Limb (tissue), 2 donors: ENCODE measurements around the gene PLEKHA6.
"Not testable (repeated sequence)": the region's sequence is repeated elsewhere in the genome, so short reads cannot be mapped to it uniquely, and the experiment has no call there.

Source experiments
- DNase-seq, 2 donors: peaks; one replicate each; pipeline ENCODE4 v3.0.0-alpha.2; 2016; ENCODE audit errors: extremely low spot score in 2 of 2

Gene PLEKHA6

DNA sequence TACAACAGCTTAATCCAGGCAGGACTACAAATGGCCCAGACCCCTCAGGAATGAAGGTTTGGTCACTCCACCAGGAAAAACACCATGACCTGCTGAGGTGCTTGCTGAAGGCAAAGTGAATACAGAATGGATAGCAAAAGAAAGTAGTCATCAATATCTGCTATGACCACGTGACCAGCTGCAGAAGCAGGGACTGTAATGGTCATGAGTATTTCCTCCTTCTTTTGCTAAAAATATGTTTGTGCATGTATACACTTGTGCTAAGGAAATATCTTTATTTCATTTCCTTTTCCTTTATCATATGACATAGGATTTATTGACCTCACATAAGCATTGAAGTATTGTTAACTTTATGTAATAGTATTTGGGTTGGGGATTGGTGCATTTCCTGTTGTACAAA, 119.5 kb downstream of the PLEKHA6 start:
- DNase-seq: no peak

DNA sequence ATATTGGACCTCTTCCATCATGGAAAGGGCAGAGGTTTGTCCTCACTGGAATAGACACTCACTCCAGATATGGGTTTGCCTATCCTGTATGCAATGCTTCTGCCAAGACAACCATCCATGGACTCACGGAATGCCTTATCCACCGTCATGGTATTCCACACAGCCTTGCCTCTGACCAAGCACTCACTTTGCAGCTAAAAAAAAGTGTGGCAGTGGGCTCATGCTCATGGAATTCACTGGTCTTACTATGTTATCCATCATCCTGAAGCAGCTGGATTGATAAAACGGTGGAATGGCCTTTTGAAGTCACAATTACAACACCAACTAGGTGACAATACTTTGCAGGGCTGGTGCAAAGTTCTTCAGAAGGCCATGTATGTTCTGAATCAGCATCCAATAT, 120.3 kb downstream of the PLEKHA6 start:
- DNase-seq: not testable (repeated sequence)

DNA sequence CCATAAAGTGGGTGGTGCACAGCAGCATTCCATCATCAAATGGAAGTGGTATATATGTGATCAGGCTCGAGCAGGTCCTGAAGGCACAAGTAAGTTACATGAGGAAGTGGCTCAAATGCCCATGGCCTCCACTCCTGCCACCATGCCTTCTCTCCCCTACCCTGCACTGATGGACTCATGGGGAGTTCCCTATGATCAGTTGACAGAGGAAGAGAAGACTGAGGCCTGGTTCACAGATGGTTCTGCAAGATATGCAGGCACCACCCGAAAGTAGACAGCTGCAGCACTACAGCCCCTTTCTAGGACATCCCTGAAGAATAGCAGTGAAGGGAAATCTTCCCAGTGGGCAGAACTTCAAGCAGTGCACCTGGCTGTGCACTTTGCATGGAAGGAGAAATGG, 121.2 kb downstream of the PLEKHA6 start:
- DNase-seq: not testable (repeated sequence)

DNA sequence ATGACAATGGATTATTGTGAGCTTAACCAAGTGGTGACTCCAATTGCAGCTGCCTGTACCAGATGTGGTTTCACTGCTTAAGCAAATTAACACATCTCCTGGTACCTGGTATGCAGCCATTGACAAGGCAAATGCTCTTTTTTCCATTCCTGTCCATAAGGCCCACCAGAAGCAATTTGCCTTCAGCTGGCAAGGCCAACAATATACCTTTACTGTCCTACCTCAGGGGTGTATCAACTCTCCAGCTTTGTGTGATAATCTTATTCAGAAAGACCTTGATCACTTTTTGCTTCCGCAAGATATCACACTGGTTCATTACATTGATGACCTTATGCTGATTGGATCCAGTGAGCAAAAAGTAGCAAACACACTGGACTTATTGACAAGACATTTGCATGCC, 122.2 kb downstream of the PLEKHA6 start:
- DNase-seq: not testable (repeated sequence)

DNA sequence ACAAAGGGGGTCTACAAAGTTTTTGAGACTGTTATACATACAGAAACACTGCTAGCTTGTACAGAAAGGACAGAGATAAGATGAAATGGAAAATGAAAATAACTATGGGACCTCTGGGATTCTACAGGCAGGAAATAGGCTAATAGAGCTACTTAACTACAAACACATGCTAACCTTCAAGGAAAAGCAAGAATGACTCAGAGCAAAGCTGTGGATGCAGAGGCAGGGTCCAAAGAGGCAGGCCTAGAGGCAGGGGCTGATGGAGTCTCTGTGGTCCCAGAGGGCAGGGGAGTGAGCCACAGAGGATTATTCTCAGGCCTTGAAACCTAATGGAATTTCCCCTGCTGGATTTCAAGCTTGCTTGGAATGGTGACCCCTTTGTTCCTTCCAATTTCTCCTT, 127.2 kb downstream of the PLEKHA6 start:
- DNase-seq: peak in 1 of 2 donors; percentile 32

DNA sequence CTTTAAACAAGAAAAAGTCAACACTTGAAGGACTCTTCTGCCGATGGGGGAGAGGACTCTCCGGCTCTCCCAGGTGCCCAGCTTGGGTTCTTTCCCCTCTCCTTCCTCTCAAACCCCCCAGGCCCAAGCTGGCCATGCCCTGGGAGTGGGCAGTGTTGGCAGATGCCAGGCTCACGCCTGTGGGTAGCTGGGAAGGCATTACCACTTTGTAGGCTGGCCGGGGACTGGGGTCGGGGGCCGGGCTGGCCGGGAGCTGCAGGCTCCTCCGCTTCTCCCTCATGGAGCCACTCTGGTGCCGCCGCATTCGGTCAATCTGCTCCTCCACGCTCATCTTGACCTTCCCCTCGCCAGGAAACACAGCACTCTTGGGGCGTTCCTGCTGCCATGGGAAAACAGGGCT, 129.5 kb downstream of the PLEKHA6 start:
- DNase-seq: no peak

DNA sequence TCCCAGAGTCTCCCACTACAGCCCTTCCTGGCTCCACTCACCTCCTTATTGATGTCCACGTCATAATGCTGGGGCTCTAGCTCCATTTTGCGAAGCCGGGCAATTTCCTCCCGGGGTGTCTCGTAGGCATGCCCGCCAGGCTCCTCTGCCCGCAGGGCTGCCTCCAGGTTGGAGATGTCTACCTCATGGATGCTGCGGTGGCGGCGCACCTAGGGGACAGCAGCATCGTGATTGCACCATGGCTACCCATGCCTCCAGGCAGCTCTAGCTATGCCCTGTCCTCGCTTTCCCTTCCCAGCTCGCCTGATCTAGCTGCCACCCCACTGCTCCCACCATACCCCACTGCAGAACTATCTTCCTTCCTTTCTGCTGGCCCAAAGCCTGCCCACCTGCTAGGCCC, 130.8 kb downstream of the PLEKHA6 start:
- no peak for DNase-seq

DNA sequence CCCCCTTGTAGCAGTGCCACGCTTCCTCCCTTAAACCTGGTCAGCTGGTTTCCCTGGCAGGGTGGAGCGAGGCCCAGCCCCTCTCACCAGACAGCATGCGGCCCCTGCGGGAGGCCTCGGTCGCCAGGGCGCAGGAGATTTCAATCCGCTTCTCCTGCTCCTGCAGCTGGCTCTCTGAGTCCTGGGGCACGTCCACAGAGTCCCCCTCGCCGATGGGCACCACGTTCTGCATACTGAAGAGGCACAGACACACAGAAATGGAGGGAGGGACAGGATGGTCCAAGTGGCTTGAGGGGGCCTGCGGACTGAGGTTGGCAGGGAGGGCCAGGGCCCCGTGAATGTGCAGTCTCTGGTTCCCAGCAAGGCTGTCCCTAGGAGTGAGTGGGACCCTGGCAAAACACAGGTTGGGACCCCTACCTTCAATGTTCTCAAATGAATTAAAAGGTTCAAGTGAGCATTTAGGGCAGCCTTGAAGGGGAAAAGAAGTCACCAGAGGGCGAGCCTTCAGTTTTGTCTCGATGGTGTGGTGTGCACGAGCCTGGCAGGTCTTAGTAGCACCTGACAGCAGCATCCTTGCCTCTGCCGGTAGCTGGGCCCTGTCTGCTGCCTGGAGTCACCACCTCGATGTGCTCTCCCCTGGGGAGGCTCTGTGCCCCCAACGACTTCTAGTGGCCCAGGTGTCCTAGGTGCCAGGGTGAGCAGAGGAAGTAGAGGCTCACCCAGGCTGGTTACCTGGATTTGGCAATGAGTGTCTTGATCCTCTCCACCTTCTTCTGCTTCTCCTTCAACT, 131.5 kb downstream of the PLEKHA6 start:
- no peak for DNase-seq

DNA sequence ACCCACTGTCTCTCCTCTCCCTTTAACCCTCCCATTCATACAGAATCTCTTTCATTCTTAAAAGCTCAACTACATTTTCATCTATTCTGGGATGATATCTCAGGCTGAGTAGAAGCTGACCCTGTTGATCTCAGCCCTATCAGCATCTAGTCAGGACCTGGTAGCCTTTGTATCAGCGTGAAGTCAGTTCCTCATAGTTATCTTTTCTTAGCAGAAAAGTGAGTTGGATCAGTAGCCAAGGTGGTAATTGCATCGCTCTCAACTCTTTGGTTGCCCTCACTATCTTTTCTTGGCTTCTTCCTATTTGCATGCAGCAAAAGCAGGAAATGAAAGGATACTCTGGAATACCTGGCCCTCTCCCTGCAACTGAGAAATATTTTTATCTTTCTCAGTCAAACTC, 132.4 kb downstream of the PLEKHA6 start:
- no peak for DNase-seq

DNA sequence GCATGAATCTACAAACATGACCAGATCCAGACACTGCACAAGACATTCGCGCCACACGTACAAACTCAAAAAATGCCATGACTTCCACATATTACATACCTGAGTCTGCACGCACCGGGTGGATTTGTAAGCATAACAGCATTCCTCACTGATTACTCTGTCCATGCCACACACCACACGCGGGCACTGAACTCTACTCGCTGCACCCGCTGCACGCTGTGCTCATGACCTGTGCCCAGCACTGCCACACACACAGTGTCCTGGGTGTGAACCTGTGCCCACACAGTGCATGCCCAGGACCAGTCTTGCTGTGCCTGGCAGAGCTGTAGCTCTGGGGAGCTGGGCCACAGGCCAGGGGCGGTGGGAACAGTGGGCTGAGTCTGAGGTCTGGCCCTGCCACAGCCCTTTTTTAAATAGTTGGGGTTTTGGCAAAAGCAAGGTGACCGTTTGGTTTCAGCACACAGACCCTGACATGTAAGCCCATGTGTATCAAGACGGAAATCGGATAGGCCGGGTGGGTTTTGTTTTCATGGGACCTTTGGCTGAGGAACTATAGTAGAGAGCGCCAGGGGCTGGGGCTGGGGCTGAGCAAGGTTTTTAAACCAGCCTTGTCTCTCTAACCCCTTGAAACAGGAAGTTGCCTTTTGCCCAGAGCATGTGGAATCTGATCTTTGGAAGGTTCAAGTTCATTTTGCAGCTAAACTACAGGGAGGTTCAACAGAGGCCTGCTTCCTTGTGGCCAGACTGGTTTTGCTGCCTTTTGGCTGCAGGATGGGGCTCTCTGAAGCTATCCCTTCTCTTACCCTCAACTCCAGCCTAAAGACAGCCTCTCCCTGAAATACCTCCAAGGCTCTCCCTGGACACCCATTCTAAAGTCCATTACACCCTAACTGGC, 133.6 kb downstream of the PLEKHA6 start:
- DNase-seq: no peak

DNA sequence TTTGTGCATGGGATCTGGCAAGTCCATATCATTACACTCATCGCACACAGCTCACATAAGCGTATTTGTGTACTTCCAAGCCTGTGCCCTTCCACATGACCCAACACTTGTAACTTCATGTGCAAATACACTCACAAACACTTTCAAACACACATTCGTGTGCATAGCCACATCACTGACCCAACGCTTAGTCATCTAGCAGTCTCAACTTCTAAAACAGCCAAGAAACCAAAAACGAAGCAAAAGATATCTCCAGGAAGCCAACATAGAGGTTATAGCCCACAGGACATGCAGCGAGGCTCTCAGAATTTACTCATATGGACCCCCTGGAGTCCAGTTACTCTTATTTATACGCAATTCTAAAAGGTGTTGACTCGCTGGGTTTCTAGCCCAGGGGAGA, 135.1 kb downstream of the PLEKHA6 start:
- no peak for DNase-seq

DNA sequence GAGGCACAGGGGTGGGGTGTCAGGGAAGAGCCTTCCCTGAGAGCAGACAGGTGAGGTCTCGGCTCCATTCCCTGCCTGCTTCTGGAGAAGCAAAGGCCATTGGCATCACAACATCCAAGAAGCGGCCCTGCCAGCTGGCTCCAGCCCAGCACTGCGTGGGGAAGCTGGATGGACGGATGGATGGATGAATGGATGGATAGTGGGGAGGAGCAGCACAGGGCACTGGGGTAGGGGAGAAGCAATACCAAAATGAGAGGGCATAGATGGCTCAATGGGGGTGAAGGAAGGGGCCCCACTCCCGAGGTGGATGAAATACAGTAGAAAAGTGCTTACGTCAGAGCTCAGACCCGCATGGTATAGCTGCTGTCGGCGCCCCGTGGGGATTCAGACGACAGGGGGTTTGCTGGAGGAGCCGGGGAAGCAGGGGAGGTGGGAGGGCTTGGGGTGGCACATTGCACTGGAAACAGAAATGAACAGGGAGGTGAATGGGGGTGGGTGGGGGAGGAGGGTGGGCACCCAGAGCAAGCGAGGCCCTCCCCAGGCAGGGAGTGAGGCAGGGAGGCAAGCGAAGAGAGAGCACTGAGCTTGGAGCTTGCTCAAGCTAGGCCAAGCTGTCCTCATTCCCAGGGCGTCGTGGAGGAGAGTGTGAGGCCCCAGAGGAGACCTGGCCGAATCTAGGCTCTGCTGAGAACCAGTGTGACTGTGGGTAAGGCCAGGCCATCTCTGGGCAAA, 136.4 kb downstream of the PLEKHA6 start:
- DNase-seq: no peak

DNA sequence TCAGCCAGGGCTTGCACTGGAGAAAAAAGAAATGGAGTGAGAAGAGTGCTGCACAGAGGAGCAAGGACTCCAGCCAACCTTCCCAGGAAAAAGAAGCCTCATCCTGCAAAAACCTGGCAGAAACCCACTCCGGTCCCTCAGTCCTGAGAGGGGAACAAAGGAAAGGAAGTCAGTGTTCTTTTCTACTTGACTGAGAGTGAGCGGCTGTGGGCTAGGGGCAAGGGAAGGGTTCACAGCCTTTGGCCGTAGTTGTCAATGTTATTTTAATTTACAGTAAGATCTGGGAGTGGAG, 137.0 kb downstream of the PLEKHA6 start:
- DNase-seq: peak in 1 of 2 donors; percentile 21

DNA sequence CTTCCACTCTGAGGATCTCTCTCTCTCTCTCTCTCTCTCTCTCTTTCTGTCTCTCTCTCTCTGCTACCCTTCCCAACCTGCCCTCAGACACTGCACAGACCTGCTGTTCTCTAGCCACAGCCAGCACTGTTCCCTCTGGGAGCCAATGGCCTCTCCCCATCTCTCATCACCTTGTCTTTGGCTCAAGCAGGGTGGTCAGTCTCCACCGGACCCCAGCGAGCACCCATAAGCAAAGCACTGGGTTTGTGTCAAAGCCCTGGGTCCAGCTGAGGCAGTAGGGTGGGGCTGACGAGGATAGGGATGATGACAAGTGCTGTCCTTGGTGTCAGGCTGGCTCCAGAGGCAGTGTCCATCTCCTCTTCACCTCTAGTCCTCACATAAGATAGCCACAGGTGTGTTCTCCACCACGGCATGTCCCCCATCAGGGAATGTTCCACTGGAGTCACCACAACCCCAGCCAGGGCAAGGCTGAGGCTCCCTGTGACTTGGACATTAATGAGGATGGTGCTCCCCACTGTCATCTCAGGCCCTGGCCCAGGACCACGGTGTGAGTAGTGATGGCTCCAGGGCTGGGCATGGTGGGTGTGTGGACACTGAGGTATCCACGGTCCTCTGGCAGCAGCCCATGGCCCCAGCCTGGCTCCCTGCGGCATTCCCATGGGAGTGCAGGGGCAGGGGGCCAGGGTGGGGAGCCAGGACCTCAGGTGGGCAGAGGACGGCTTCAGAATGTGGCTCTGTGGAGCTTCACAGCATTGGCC, 137.5 kb downstream of the PLEKHA6 start:
- no peak for DNase-seq

DNA sequence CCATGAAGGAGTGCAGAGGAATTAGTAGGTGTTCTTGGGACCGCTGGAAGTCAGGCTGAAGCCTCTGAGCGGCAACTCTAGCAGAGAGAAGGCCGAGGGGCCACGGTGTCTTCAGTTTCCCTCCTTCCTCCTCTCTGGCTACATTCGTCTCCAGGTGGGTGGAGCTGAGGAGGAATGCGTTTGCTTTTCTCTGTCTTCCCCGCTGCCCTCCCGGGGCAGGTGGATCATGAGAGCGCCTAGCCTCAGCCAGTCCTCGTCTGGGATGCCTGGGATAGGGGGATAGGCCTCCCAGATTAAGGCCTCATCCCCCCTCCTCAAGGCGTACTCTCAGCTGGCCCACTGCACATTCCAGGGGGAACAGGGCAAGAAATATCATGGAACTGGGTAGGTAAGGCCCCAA, 138.5 kb downstream of the PLEKHA6 start:
- DNase-seq: no peak

DNA sequence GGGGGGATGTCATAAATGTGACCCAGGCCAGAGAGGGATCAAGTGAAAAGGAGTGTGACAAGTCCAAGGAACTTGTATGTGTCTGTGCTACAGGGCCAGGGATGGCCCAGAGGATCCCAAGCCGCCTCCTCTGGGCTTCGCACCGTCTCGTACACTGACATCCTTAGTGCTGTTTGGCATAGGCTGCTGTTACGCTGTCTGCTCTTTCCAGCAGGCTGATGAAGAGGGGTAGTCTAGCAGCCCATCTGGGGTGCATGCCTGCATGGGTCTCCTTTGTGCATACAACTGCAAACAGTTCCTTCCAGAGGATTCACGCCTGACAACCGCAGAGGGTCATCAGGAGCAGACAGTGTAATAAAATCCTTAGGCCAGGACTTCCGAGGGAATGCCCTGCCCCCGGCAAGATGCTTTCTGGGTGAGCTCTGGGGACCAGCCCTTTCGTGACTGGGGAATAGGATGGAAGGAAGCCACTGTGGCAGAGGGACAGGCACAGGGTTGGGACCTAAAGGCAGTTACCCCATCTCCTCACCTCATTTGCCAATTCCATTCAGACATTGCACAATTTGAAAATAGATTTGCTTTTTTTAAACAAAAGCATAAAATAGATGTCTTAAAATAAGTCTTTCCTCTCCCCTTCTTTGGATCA, 139.6 kb downstream of the PLEKHA6 start:
- no peak for DNase-seq

DNA sequence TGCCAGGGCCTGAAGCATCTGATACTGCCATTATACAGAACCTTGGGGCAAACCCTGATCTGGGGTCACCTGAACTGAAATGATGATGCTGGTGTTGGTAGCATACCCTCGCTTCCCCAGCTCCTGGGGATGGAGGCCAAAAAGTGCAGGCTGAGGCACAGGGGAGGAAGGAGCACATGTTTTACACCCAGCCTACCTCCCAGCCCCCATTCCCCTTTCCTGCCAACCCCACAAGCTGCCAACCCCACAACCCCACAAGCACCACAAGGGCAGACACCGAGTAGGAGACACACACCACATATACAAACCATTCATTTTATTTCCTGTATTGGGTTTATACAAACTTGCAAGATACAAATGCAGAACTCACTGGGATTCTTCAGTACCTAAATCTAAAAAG, 141.2 kb downstream of the PLEKHA6 start:
- DNase-seq: no peak

DNA sequence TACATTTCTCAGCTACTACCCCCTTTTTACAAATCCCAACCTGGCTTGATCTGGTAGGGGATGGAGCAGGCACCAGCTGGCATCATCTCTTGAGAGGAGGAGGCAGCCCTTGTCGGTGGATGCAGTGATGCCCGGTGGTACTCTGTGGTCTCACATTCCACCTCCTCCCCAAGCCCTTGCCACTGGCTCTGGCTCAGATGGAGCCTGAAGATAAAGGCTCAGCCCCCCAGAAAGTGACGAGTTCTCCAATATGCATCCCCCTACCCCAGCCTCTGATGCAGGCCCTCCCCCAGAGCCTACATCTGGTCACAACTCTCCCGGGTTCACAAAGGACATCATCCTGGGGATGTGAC, 142.1 kb downstream of the PLEKHA6 start:
- DNase-seq: no peak

DNA sequence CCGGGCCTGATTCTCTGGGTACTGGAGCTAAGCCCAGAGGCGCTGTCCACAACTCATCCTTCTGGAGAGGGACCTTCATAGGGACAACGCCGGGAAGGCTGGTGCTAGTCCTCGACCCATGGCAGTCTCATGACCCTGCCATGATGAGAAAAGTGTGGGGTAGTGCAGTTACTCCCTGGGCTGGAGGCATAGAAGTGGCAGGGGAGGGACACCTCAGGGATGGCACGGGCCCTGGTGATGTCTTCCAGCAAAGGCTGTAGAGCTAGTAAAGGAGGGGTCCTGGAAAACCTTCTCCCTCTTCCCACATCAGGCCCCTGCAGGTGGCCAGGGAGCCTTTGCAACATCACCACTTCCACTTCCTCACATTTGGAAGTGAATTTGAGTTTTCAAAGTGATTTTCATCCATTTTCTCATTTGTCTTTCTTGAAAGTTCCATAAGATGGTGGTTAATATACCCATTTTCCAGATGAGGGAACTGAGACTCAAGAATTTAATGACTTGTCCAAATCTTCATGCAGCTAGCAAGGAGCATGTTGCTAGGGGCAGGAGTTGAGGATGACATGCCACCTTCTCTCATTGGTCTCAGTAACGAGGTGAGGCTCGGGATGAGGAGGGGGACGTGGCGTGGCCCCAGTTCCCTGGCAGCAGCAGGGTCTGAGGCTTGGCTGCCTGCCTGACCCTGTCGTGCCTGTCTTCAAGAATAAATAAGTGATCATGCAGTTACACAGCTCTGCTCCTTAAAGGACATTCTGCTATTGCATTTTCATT, 142.7 kb downstream of the PLEKHA6 start:
- no peak for DNase-seq

DNA sequence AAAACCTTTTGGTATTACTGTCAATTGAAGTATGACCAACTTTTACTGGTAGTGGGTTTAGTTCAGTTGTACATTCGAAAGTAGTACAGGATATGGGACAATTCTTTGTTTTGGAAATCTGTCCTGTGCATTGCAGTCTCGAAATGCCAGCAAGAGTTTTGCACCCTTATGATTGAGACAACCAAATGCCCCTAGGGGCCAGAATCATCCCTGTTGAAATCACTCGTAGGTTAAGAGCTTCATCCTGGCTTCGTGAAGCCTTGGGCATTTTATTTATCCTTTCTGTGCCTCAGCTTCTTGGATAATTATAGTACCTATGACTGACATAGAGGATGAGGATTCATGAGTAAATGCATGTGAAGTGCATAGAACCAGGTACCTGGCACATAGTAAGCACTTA, 143.5 kb downstream of the PLEKHA6 start:
- no peak for DNase-seq
